ENCODE data around the gene PPP1R12B.

DNA sequence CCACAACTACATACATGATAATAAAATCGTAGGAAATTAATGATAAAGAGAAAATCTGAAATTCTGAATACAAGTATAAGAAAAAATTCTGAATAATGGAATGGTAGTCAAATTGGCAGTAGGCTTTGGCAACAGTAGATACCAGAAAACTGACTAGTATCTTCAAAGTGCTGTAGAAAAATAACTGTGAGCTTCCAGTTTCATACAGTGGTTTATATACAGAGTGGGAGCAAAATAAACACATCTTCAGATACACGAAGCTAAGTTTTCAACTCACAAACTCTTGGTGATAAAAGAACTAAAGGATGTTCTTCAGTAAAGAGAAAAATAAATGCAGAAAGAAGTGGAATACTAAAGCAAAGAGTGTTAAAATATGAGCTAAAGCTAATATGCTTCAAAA lies 173.4 kb downstream of the PPP1R12B start:
- TF ChIP-seq, protein P1, sequence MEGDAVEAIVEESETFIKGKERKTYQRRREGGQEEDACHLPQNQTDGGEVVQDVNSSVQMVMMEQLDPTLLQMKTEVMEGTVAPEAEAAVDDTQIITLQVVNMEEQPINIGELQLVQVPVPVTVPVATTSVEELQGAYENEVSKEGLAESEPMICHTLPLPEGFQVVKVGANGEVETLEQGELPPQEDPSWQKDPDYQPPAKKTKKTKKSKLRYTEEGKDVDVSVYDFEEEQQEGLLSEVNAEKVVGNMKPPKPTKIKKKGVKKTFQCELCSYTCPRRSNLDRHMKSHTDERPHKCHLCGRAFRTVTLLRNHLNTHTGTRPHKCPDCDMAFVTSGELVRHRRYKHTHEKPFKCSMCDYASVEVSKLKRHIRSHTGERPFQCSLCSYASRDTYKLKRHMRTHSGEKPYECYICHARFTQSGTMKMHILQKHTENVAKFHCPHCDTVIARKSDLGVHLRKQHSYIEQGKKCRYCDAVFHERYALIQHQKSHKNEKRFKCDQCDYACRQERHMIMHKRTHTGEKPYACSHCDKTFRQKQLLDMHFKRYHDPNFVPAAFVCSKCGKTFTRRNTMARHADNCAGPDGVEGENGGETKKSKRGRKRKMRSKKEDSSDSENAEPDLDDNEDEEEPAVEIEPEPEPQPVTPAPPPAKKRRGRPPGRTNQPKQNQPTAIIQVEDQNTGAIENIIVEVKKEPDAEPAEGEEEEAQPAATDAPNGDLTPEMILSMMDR (IDR thresholded peaks at IDR 0.05; ENCODE audit: borderline replicate concordance, extremely low read depth, low read length, poor library complexity, severe bottlenecking) = no peak
- TF ChIP-seq EZH2 (IDR thresholded peaks at IDR 0.05; ENCODE audit: borderline replicate concordance, low read depth, low read length, severe bottlenecking) = no peak
